ENCODE measurements around the gene OR9A2.

The OR9A2 gene

GRCh38 chr7:143027032-143027431, at the start of gene OR9A2:
Gene OR9A2, minus strand, starts transcription at chr7:143027132. Its CDS starts 0 bp downstream, at chr7:143027132.
- no peak for DNase-seq

- DNase-seq: no peak
Measured at GRCh38 chr7:143074141-143074540, 47.2 kb upstream of the OR9A2 start.

- no peak for DNase-seq
Measured at GRCh38 chr7:143073556-143073955, 46.6 kb upstream of the OR9A2 start.

- DNase-seq: no peak
Measured at GRCh38 chr7:143069912-143070500, 43.1 kb upstream of the OR9A2 start.

GRCh38 chr7:143068446-143068845, 41.5 kb upstream of the OR9A2 start:
- DNase-seq: no peak

- DNase-seq: no peak
Measured at GRCh38 chr7:143063741-143064140, 36.8 kb upstream of the OR9A2 start.

GRCh38 chr7:143055754-143056153, 28.8 kb upstream of the OR9A2 start:
- no peak for DNase-seq

- no peak for DNase-seq
Measured at GRCh38 chr7:143054621-143055020, 27.7 kb upstream of the OR9A2 start.

- DNase-seq: no peak
Measured at GRCh38 chr7:143052041-143052440, 25.1 kb upstream of the OR9A2 start, which contains the start of gene OR6V1. Gene OR6V1, plus strand, starts transcription at chr7:143052341. Its CDS starts 0 bp downstream, at chr7:143052341.

- no peak for DNase-seq
Measured at GRCh38 chr7:143050931-143051330, 24.0 kb upstream of the OR9A2 start.

GRCh38 chr7:143049362-143049761, 22.4 kb upstream of the OR9A2 start:
- no peak for DNase-seq

- DNase-seq: no peak
Measured at GRCh38 chr7:143048827-143049226, 21.9 kb upstream of the OR9A2 start.

GRCh38 chr7:143047326-143047725, 20.4 kb upstream of the OR9A2 start:
- DNase-seq: no peak

GRCh38 chr7:143046426-143046851, 19.5 kb upstream of the OR9A2 start:
- DNase-seq: no peak

- no peak for DNase-seq
Measured at GRCh38 chr7:143043391-143043790, 16.5 kb upstream of the OR9A2 start.

GRCh38 chr7:143042790-143043271, 15.9 kb upstream of the OR9A2 start:
- DNase-seq: no peak

- no peak for DNase-seq
Measured at GRCh38 chr7:143042159-143042789, 15.3 kb upstream of the OR9A2 start.

GRCh38 chr7:143041346-143041745, 14.4 kb upstream of the OR9A2 start:
- no peak for DNase-seq

- no peak for DNase-seq
Measured at GRCh38 chr7:143040209-143040715, 13.3 kb upstream of the OR9A2 start.

- no peak for DNase-seq
Measured at GRCh38 chr7:143038635-143039034, 11.7 kb upstream of the OR9A2 start.

- DNase-seq: no peak
Measured at GRCh38 chr7:143027683-143028082, 751 bp upstream of the OR9A2 start.

- DNase-seq: no peak
Measured at GRCh38 chr7:143025371-143025770, 1.6 kb downstream of the OR9A2 start.

- DNase-seq: no peak
Measured at GRCh38 chr7:143023047-143023446, 3.9 kb downstream of the OR9A2 start.

GRCh38 chr7:143018931-143019330, 8.0 kb downstream of the OR9A2 start:
- no peak for DNase-seq

Measured in left hindlimb (tissue), 1 donor.